ENCODE measurements around the gene OPHN1. TPM values are rescaled to one million over a fixed set of nuclear protein-coding genes. Genes with fewer than 3 reads are reported as not detected.

OPHN1 gene
- total RNA-seq, 4 donors from 2014 or later = 2.3 to 10.8 (median 4.6) TPM

- Histone ChIP-seq H3K4me3 (no peak overlapping the region), H3K4me1 (no peaks in the 10 kb centered on the region), H3K9me3 (peaks cover 0 to 10% (median 0%) of the 10 kb centered on the region in 3 donors), H3K27me3 (no peaks in the 10 kb centered on the region), H3K36me3 (no peaks in the 10 kb centered on the region), H3K27ac (no peak overlapping the region)
- TF ChIP-seq POLR2A (IDR thresholded peaks at IDR 0.05) (no peak), CTCF (IDR thresholded peaks at IDR 0.05 in 4 of 5, conservative IDR thresholded peaks at IDR 0.05 in 1 of 5) (no peak)
- intact Hi-C loops (cut with DNase I; ENCODE audit: low total_unique reads) (no loop called here), in situ Hi-C loops (cut with MboI; ENCODE audit: low sequenced_read_pairs in 4 of 4) (no loop called here)
- no peak for ATAC-seq
- no peak for DNase-seq
These were observed 434.8 kb downstream of the OPHN1 start for GRCh38 chrX:67998540-67998939.

Other genes starting within 250 kb of the OPHN1 start
- 10 to 100 TPM; 27.3 to 32.7 (median 29.0) TPM for gene YIPF6, start 65.6 kb upstream of the OPHN1 start, total RNA-seq
- gene STARD8, start 214.2 kb upstream of the OPHN1 start, total RNA-seq = 1 to 10 TPM; 6.6 to 9.4 (median 9.1) TPM